Motor neuron (in vitro differentiated cells): ENCODE measurements around the gene MXRA8. TPM values are rescaled to one million over a fixed set of nuclear protein-coding genes. Genes with fewer than 3 reads are reported as not detected.

Experiments used
- ATAC-seq, 8 experiments: fragments of 200-7000 bp; cut with Tn5 transposase; replicated peaks in 6 of 8; 2 replicates each; pipeline ENCODE4 v1.8.0; 2021; ENCODE audit warnings: mild to moderate bottlenecking in 8 of 8, moderate library complexity in 8 of 8
- H3K27ac ChIP-seq, 2 donors: fragments of 250-450 bp; sonication (Bioruptor Pico); 2 replicates each; pipeline ENCODE4 v1.9.0; 2021; ENCODE audit warnings: antibody characterized with exemption in 2 of 2, mild to moderate bottlenecking in 2 of 2, moderate library complexity in 1 of 2
- H3K4me1 ChIP-seq, 2 donors: fragments of 250-450 bp; sonication (Bioruptor Pico); replicated peaks in 1 of 2; 2 replicates each; pipeline ENCODE4 v1.6.1; 2021; ENCODE audit warnings: antibody characterized with exemption in 2 of 2, mild to moderate bottlenecking in 2 of 2, moderate library complexity in 1 of 2
- H3K4me3 ChIP-seq, 5 donors: fragments of 250-450 bp; sonication (Bioruptor Pico); 2 replicates each; pipeline ENCODE4 v1.9.0; 2021; ENCODE audit warnings: antibody characterized with exemption in 5 of 5, mild to moderate bottlenecking in 5 of 5, moderate library complexity in 4 of 5
- WGBS, 10 experiments: fragments of 450-650 bp; shearing (Covaris generic); methylation state at CpG; one replicate each; pipeline ENCODE4 v1.0.0; 2022; 5-methylcytosine and 5-hydroxymethylcytosine counted together
- in situ Hi-C, 9 experiments: fragments of 400-800 bp; cut with MboI; loops; one replicate each; pipeline ENCODE4 v1.15.0; 2021; ENCODE audit warnings: low sequenced_read_pairs in 9 of 9, low pct_unique_long_range_greater_than_20kb in 2 of 9; ENCODE audit not compliant: unreplicated experiment in 9 of 9
- total RNA-seq, 8 experiments: library from RNA; unstranded; fragments of 300-600 nt; gene quantifications; 2 replicates each; pipeline versions ENCODE4 v1.2.3 to v1.2.4, GENCODE V29; 2022

The MXRA8 gene
- total RNA-seq, 8 experiments from 2014 or later: 13.2 to 115 (median 34.5) TPM

GRCh38 chr1:1399872-1400575 lies 41.7 kb upstream of the MXRA8 start:
- in situ Hi-C loops: no loop called here
- Histone ChIP-seq H3K4me3 (peak overlapping the region; percentile 72 to 99 (median 98)), H3K27ac (peak overlapping the region; percentile 80 to 95), H3K4me1 (peaks cover 15 to 17% of the 10 kb centered on the region in 2 donors)
- ATAC-seq: peak in 1 of 8 experiments; percentile 1
- 0 to 33% (median 4%) methylated on average over 1 to 31 of the region's 34 CpGs; no CpG with 5 or more reads in 3 of the 10 experiments for WGBS, 10 experiments

DNA sequence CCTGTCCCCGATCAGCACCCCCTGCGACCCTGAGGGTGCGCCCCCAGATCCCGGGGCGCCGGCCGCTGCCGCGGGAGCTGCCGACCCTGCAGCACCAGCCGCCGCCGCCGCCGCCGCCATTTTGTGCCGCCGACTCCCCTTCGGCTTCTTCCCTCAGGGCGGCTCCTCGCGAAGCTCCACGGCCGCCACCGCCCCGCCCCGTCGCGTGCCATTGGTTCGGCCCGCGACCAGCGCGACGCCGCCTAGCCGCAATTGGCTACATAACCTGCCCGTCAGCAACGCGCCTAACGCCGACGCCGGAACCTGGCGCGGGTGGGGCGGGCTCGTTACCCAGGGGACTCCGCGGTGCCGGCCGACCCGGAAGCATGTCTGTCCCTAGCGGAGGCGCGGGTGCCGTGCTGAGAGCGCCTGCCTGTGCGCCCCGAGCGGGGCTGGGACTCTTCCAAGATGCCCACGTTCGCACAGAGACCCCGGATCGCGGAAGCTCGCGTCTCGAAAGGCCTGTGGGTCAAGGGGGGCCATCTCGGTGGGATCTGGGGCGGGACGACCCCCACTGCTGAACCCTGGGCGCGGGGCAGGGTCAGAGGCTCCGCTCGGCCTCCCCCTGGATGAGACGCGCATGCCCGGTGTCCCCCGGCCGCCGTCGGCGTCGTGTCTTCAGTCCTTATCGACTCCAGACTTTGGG lies 41.0 kb upstream of the MXRA8 start, which contains the start of gene CCNL2:
Gene CCNL2, minus strand, starts transcription at position 149 of the 685 bp plus-strand sequence. Its CDS starts 29 bp downstream, at position 120.
- WGBS, 10 experiments: 0% methylated on average over 4 to 14 of the region's 86 CpGs; no CpG with 5 or more reads in 5 of the 10 experiments
- Histone ChIP-seq H3K4me1 (peaks cover 15 to 17% of the 10 kb centered on the region in 2 donors), H3K27ac (peak within 1 kb of the TSS; percentile 83 to 95), H3K4me3 (peak within 1 kb of the TSS; percentile 72 to 99 (median 98))
- ATAC-seq: peak; percentile 83 to 97 (median 96)
- in situ Hi-C loops: no loop called here

DNA sequence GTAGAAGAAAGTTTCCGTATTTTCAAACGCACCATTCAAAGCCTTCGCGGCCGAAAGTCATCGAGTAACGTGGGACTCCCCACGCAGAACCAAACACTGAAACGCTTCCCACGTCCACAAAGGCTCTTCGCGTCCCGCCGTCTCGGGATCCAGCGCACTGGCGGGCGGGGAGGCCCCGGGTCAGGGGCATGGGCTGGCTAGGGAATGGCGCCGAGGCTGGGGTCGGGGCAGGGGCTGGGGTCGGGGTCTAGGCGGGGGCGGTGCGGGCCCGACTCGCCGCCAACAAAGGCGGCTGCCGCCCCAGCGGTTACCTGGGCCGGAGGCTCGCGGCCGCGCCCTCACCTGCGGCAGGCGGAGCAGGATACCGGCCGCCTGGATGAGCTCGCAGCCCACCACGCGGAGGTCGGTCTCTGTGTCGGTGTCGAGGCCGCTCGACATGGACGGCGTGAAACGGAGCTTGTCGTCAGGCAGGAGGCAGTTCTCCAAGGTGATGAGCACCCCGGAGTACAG lies 40.4 kb upstream of the MXRA8 start:
- H3K4me1 ChIP-seq: peaks cover 15 to 17% of the 10 kb centered on the region in 2 donors
- H3K27ac ChIP-seq: peak overlapping the region; percentile 83 to 95
- in situ Hi-C loops: no loop called here
- 0 to 1% (median 1%) methylated on average over 8 to 19 of the region's 54 CpGs; no CpG with 5 or more reads in 7 of the 10 experiments for WGBS, 10 experiments
- H3K4me3 ChIP-seq: peak overlapping the region; percentile 72 to 99 (median 98)
- peak in 6 of 8 experiments; percentile 0 to 10 (median 2) for ATAC-seq

DNA sequence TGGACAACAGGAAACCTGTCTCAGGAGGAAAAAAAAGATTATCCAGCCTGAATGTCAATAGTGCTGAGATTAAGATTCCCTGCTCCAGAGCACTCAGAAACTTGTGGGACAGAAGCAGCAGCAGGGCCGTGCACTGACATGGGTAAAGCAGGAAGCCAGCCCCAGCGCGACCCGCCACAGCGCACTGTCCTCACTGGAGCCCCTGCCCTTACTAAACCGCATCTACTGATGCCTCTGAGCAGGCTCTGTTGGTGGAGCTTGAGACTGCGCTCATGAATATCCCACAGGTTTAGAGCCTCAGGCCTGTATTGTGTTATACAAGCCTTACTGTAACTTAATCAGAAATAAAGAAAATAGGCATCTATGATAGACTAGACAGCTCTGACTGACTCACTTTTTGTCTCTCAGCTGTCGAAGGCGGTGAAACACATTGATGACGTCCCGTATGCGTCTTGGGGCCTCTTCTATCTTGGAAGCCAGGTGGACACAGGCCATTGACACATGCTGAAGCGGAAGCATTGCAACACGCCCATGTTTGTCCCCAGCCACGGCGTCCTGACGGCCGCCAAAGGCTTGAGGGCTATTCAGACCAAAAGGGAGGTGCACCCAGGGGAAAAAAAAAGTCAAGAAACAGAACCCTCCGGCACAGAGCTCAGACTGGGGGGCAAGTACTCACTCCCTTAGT lies 39.6 kb upstream of the MXRA8 start:
- in situ Hi-C loops: no loop called here
- Histone ChIP-seq H3K27ac (peak overlapping the region in 1 of 2 donors; percentile 95), H3K4me1 (peaks cover 15 to 17% of the 10 kb centered on the region in 2 donors), H3K4me3 (peak overlapping the region; percentile 72 to 99 (median 98))
- ATAC-seq: peak in 2 of 8 experiments; percentile 9 to 12
- 0 to 80% (median 48%) methylated on average over 1 to 18 of the region's 19 CpGs for WGBS, 10 experiments

DNA sequence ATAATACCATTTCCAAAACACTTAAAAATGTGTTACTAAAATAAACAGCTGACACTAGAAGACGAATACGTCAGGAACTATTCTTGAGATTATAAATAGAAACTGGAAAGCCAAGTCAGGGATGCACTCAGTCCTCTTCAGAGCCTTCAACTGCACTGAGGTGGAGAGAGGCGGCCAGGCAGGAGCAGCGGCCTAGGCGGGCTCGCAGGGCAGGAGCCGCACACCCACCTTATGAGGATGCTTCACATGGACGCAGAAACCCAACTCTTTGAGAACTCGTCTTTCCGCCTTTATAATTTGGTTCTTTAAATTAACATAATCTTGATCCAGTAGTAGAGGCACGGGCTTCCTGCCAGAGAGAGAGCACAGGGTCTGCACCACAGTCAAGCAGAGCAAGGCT lies 36.8 kb upstream of the MXRA8 start:
- ATAC-seq: no peak
- H3K27ac ChIP-seq: no peak overlapping the region
- WGBS, 10 experiments: 85 to 100% (median 95%) methylated on average over 3 to 11 of the region's 11 CpGs
- H3K4me3 ChIP-seq: no peak overlapping the region
- H3K4me1 ChIP-seq: peaks cover 7 to 13% of the 10 kb centered on the region in 2 donors
- in situ Hi-C loops: no loop called here

- in situ Hi-C loops: no loop called here
- Histone ChIP-seq H3K4me3 (no peak overlapping the region), H3K4me1 (peaks cover 6 to 11% of the 10 kb centered on the region in 2 donors), H3K27ac (no peak overlapping the region)
- WGBS, 10 experiments: 83 to 100% (median 94%) methylated on average over 1 to 7 of the region's 7 CpGs; no CpG with 5 or more reads in 2 of the 10 experiments
- no peak for ATAC-seq
These were observed 35.8 kb upstream of the MXRA8 start for GRCh38 chr1:1394116-1394515.

DNA sequence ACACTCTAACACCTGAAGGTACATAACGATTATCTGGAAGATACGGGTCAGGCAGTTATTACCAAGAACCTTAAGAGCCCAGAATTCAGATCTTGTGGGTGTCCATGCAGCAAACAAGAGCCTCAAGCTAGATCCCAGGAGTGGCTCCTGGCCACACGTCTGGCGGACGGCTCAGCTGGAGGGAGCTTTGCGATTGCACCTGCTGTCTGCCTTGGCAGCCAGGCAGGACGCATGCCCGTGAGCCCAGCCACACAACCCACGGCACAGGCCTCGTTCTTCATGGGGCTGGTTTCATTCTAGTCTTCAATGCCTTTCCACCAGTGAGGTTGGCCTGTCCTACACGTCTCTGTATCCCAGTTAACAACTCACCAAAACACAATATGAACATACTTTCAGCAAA lies 35.1 kb upstream of the MXRA8 start:
- in situ Hi-C loops: no loop called here
- WGBS, 10 experiments: 94 to 100% (median 100%) methylated on average over 1 to 7 of the region's 11 CpGs; no CpG with 5 or more reads in 5 of the 10 experiments
- no peak for ATAC-seq
- Histone ChIP-seq H3K27ac (no peak overlapping the region), H3K4me1 (peaks cover 6 to 11% of the 10 kb centered on the region in 2 donors), H3K4me3 (no peak overlapping the region)

DNA sequence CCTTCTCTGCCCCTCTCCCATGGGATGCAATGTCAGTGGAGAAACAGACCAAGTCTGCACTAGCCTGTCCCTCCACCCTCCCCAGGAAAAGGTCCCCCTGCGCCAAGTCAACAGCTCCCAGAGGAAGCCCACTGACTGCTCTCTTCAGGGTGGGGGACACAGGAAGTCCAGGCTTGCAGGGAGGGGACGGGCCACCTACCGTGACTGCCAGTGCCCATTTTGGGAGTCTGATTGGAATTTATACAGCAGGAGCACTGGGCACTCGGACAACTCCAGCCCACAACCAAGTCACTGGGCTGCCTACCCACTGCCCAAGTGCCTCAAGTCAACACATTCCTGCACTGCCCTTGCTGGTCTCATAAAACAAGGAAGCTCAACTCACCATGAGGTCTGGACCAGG lies 34.7 kb upstream of the MXRA8 start:
- in situ Hi-C loops: no loop called here
- H3K27ac ChIP-seq: no peak overlapping the region
- H3K4me3 ChIP-seq: no peak overlapping the region
- H3K4me1 ChIP-seq: peaks cover 4 to 7% of the 10 kb centered on the region in 2 donors
- WGBS, 10 experiments: 88 to 100% (median 100%) methylated on average over 1 to 3 of the region's 4 CpGs; no CpG with 5 or more reads in 6 of the 10 experiments
- no peak for ATAC-seq

DNA sequence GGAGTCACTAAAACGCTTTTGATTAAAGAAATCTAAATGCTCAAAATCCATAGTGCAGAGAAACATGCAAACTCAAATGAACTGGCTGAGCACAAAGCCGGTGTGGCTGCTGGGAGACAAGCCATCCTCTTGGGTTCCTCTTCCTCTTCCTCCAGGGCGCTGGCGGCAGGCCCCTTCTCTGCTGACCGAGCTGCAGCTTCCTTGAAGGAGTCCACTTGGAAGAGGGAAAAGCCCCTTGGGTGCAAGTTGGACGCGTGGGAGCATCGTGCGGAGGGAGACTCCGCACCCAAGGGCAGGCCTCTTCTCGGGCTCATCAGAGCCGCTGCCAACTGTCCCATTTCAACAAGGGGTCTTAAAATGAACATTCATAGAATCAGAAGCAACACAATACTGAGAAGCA lies 32.9 kb upstream of the MXRA8 start:
- WGBS, 10 experiments: 74 to 100% (median 93%) methylated on average over 3 to 12 of the region's 12 CpGs; no CpG with 5 or more reads in 3 of the 10 experiments
- Histone ChIP-seq H3K4me3 (no peak overlapping the region), H3K27ac (no peak overlapping the region), H3K4me1 (no peaks in the 10 kb centered on the region)
- no peak for ATAC-seq
- in situ Hi-C loops: no loop called here

- Histone ChIP-seq H3K27ac (no peak overlapping the region), H3K4me3 (no peak overlapping the region), H3K4me1 (no peaks in the 10 kb centered on the region)
- ATAC-seq: no peak
- in situ Hi-C loops: no loop called here
- 75 to 100% (median 99%) methylated on average over 1 to 12 of the region's 12 CpGs; no CpG with 5 or more reads in 3 of the 10 experiments for WGBS, 10 experiments
These were observed 32.3 kb upstream of the MXRA8 start for GRCh38 chr1:1390675-1391074.

DNA sequence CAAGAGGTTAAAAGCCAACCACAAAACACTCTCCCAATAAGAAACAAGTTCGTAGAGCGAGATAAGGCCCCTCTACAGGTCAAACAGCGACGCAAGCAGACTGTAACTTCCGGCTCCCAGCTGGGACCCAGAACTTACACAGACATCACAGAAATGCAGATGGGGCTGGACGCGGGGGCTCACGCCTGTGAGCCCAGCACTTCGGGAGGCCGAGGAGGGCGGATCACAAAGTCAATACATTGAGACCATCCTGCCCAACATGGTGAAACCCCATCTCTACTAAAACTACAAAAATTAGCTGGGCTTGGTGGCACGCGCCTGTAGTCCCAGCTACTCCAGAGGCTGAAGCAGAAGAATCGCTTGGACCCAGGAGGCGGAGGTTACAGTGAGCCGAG lies 29.7 kb upstream of the MXRA8 start:
- no peak overlapping the region for H3K27ac ChIP-seq
- in situ Hi-C loops: no loop called here
- no peak overlapping the region for H3K4me3 ChIP-seq
- no peaks in the 10 kb centered on the region for H3K4me1 ChIP-seq
- ATAC-seq: no peak
- WGBS, 10 experiments: 80 to 100% (median 95%) methylated on average over 4 to 11 of the region's 16 CpGs; no CpG with 5 or more reads in 3 of the 10 experiments

DNA sequence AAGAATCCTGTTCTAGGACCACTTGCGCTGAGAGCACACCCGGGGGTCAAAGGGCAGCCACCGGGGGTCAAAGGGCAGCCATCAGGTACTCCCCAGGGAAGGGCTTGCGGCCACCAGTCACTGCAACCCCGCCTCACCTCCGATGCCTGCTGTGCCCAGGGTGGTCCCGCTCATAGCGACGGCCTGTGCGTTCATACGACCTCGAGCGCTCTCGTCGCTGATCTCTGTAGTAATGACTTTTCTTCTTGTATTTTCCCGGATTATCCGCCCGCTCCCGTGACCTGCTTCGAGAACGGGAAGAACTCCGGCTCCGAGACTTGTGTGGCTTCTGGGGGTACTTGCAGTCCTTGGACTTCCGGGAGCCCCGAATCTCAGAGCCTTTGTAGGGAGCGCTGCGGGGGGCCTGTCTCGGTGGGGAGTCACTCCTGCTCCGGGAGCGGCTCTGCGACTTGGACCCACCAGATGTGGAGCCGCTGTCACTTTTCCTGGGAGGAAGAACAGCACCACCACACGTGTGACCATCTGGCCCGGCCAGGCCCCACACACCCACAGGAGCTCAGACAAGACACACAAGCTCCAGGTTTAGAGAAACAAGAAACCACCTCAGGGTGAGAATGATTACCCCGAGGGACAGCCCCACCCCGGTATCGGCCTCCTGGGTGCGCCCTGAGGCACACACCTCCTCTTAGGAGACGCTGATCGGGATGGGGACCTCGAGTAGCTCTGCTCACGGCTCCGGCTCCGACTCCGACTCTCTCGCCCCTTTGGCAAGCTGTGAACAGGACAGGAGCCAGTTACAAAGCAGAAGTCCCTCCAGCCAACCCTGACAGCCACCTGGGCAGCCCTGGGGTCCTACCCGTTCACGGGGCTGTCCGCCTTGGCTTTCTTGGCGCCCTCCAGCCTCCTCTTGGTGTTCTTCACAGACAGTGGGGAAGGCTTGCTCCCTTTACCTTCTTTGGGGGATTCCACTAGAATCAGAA lies 29.0 kb upstream of the MXRA8 start:
- 82 to 99% (median 92%) methylated on average over 2 to 18 of the region's 50 CpGs; no CpG with 5 or more reads in 3 of the 10 experiments for WGBS, 10 experiments
- Histone ChIP-seq H3K27ac (no peak overlapping the region), H3K4me1 (no peaks in the 10 kb centered on the region), H3K4me3 (no peak overlapping the region)
- in situ Hi-C loops: no loop called here
- peak in 3 of 8 experiments; percentile 19 to 29 (median 28) for ATAC-seq
